Hair follicular keratinocyte (primary cell): ENCODE measurements around the gene GDPD4. TPM values are rescaled to one million over a fixed set of nuclear protein-coding genes. Genes with fewer than 3 reads are reported as not detected.

ENCODE experiments used
- total RNA-seq: library from RNA; depleted of rRNA; stranded (reverse); fragments of >200 nt; gene quantifications from 2 replicates; pipeline ENCODE4 v1.2.3, GENCODE V29; 2015

GDPD4 gene
- total RNA-seq: not detected in 2 replicates

GRCh38 chr11:77301510-77301909, at the start of gene GDPD4:
TSS of gene GDPD4 (minus strand) at chr11:77301686. CDS start at chr11:77285137, 16,549 bp downstream.

Other genes with a start within 250 kb of the GDPD4 start
- 0.57 and 2.0 TPM in 2 replicates for gene CAPN5, start 234.7 kb downstream of the GDPD4 start, total RNA-seq
- gene OMP, start 198.8 kb downstream of the GDPD4 start, total RNA-seq: not detected in 2 replicates
- gene MYO7A, start 173.4 kb downstream of the GDPD4 start, total RNA-seq: 0.30 and 0.70 TPM in 2 replicates
- gene PAK1, start 172.4 kb upstream of the GDPD4 start, total RNA-seq: 53.6 and 54.8 TPM in 2 replicates